H1 (cell line): ENCODE results near the gene OR2T11. TPM values are rescaled to one million over a fixed set of nuclear protein-coding genes. Genes with fewer than 3 reads are reported as not detected.
"Not testable (repeated sequence)": the region's sequence is repeated elsewhere in the genome, so short reads cannot be mapped to it uniquely, and the experiment has no call there.

Source experiments
- CTCF ChIA-PET: fragments of 300-600 bp; sonication (Branson Sonifier 250); formaldehyde crosslinking; loops from one replicate; lab custom pipeline; 2021; ENCODE audit not compliant: partially characterized antibody; lab: Charles Lee
- POLR2A ChIA-PET: fragments of 300-600 bp; sonication (Branson Sonifier 250); formaldehyde crosslinking; loops from one replicate; lab custom pipeline; 2021; ENCODE audit warnings: inconsistent platforms; ENCODE audit not compliant: partially characterized antibody; lab: Charles Lee
- DNase-seq, 2 experiments: peaks; one replicate each; pipeline versions ENCODE4 v3.0.0 to v3.0.0-alpha.2; 2010 to 2022; ENCODE audit warnings: low spot score in 2 of 2, low read depth in 1 of 2, mixed read lengths in 1 of 2
- FAIRE-seq: peaks from 2 replicates; lab custom pipeline; 2011; peaks lifted over from hg19 to GRCh38; lab: Jason Lieb, UNC
- H2AFZ ChIP-seq: 2 replicates; pipeline ENCODE4 v1.8.1; 2012; ENCODE audit warnings: low read length, inconsistent platforms
- H2AK5ac ChIP-seq: 2 replicates; pipeline ENCODE4 v1.6.1; 2013; ENCODE audit warnings: low read depth, low read length
- H2BK120ac ChIP-seq: replicated peaks from 2 replicates; pipeline ENCODE3; 2013; ENCODE audit warnings: low read depth, low read length, inconsistent platforms
- H2BK12ac ChIP-seq: 2 replicates; pipeline ENCODE4 v1.6.1; 2013; ENCODE audit warnings: low read depth, low read length
- H2BK15ac ChIP-seq: 2 replicates; pipeline ENCODE4 v1.6.1; 2013; ENCODE audit warnings: low read length
- H2BK20ac ChIP-seq: 2 replicates; pipeline ENCODE4 v1.6.1; 2013; ENCODE audit warnings: low read length
- H2BK5ac ChIP-seq: 2 replicates; pipeline ENCODE4 v1.6.1; 2013; ENCODE audit warnings: low read depth, low read length
- H3K14ac ChIP-seq: 2 replicates; pipeline ENCODE4 v1.6.1; 2013; ENCODE audit warnings: inconsistent platforms; ENCODE audit not compliant: insufficient read length
- H3K18ac ChIP-seq: 2 replicates; pipeline ENCODE4 v1.6.1; 2013; ENCODE audit warnings: low read length; ENCODE audit errors: extremely low read depth
- H3K23ac ChIP-seq: 2 replicates; pipeline ENCODE4 v1.6.1; 2013; ENCODE audit warnings: inconsistent platforms; ENCODE audit not compliant: insufficient read length
- H3K23me2 ChIP-seq: 2 replicates; pipeline ENCODE4 v1.6.1; 2013; ENCODE audit warnings: low read depth, low read length
- H3K27ac ChIP-seq: 2 replicates; pipeline ENCODE4 v1.6.1; 2011; ENCODE audit warnings: low read depth, low read length, inconsistent platforms
- H3K27me3 ChIP-seq, 4 experiments: replicated peaks in 1 of 4; 1 replicate in 1 of 4; 2 replicates in 3 of 4; pipeline versions ENCODE4 v1.6.1 to v1.8.1; 2011 to 2013; ENCODE audit warnings: low read length in 3 of 4, mild to moderate bottlenecking in 3 of 4, inconsistent platforms in 2 of 4, mixed read lengths in 2 of 4, moderate library complexity in 1 of 4; ENCODE audit not compliant: control insufficient read depth in 3 of 4, insufficient read depth in 3 of 4; ENCODE audit errors: extremely low read depth in 1 of 4
- H3K36me3 ChIP-seq, 4 experiments: 2 replicates each; pipeline versions ENCODE4 v1.6.1 to v1.8.1; 2011 to 2013; ENCODE audit warnings: mild to moderate bottlenecking in 4 of 4, low read length in 3 of 4, moderate library complexity in 2 of 4, control low read depth in 1 of 4, inconsistent platforms in 1 of 4; ENCODE audit not compliant: insufficient read depth in 4 of 4, control insufficient read depth in 2 of 4
- H3K4ac ChIP-seq: replicated peaks from 2 replicates; pipeline ENCODE3; 2013; ENCODE audit warnings: low read length, low read depth, mixed read lengths, inconsistent platforms; ENCODE audit not compliant: insufficient read length
- H3K4me1 ChIP-seq, 4 experiments: replicated peaks in 1 of 4; 1 replicate in 1 of 4; 2 replicates in 3 of 4; pipeline versions ENCODE4 v1.6.1 to v1.8.1; 2011 to 2013; ENCODE audit warnings: low read length in 3 of 4, inconsistent platforms in 2 of 4, mixed read lengths in 1 of 4; ENCODE audit not compliant: insufficient read depth in 4 of 4, control insufficient read depth in 3 of 4
- H3K4me2 ChIP-seq, 2 experiments: 2 replicates each; pipeline versions ENCODE4 v1.6.1 to v1.8.1; 2011 to 2013; ENCODE audit warnings: low read depth in 2 of 2, low read length in 2 of 2, control low read depth in 1 of 2, inconsistent platforms in 1 of 2, mild to moderate bottlenecking in 1 of 2; ENCODE audit not compliant: insufficient read depth in 1 of 2
- H3K4me3 ChIP-seq, 4 experiments: fragments of 200-600, 300-600 bp in 1 of 4; sonication (generic), shearing (Covaris generic), sonication (Bioruptor Twin) in 1 of 4; 2 replicates each; pipeline versions ENCODE4 v1.5.1 to v1.8.1; 2011 to 2016; ENCODE audit warnings: low read length in 4 of 4, low read depth in 3 of 4, control low read depth in 2 of 4, inconsistent platforms in 2 of 4, mild to moderate bottlenecking in 2 of 4, mixed read lengths in 1 of 4, moderate library complexity in 1 of 4; ENCODE audit not compliant: insufficient read depth in 2 of 4; ENCODE audit errors: extremely low read depth in 1 of 4
- H3K56ac ChIP-seq: replicated peaks from 2 replicates; pipeline ENCODE3; 2013; ENCODE audit warnings: low read depth, mild to moderate bottlenecking, mixed read lengths, low read length, inconsistent platforms; ENCODE audit not compliant: insufficient read length
- H3K79me1 ChIP-seq: 2 replicates; pipeline ENCODE4 v1.6.1; 2013; ENCODE audit warnings: low read depth, low read length, control low read depth
- H3K79me2 ChIP-seq, 2 experiments: 2 replicates each; pipeline versions ENCODE4 v1.6.1 to v1.8.1; 2012 to 2013; ENCODE audit warnings: low read length in 2 of 2, mild to moderate bottlenecking in 2 of 2, inconsistent platforms in 1 of 2; ENCODE audit not compliant: insufficient read depth in 2 of 2, control insufficient read depth in 1 of 2
- H3K9ac ChIP-seq, 4 experiments: replicated peaks in 1 of 4; 1 replicate in 1 of 4; 2 replicates in 3 of 4; pipeline versions ENCODE4 v1.6.1 to v1.8.1; 2011 to 2013; ENCODE audit warnings: low read depth in 3 of 4, low read length in 3 of 4, control low read depth in 2 of 4, mild to moderate bottlenecking in 2 of 4, moderate library complexity in 2 of 4, inconsistent platforms in 1 of 4; ENCODE audit errors: extremely low read depth in 1 of 4
- H3K9me3 ChIP-seq, 2 experiments: 2 replicates each; pipeline versions ENCODE4 v1.6.1 to v1.8.1; 2012 to 2013; ENCODE audit warnings: mild to moderate bottlenecking in 2 of 2, moderate library complexity in 2 of 2, control low read depth in 1 of 2, inconsistent platforms in 1 of 2, low read depth in 1 of 2, low read length in 1 of 2, mixed read lengths in 1 of 2; ENCODE audit not compliant: insufficient read depth in 2 of 2
- H4K20me1 ChIP-seq, 2 experiments: replicated peaks in 1 of 2; 2 replicates each; pipeline versions ENCODE3 to v1.8.1; 2011 to 2013; ENCODE audit warnings: inconsistent platforms in 2 of 2, low read length in 2 of 2, mild to moderate bottlenecking in 1 of 2; ENCODE audit not compliant: insufficient read depth in 2 of 2, control insufficient read depth in 1 of 2
- H4K5ac ChIP-seq: 2 replicates; pipeline ENCODE4 v1.6.1; 2013; ENCODE audit warnings: low read length, low read depth, mixed read lengths, inconsistent platforms; ENCODE audit not compliant: insufficient read length
- H4K8ac ChIP-seq: 2 replicates; pipeline ENCODE4 v1.8.0; 2013; ENCODE audit warnings: mild to moderate bottlenecking, moderate library complexity, low read length, inconsistent platforms; ENCODE audit not compliant: insufficient read depth; ENCODE audit errors: extremely low read depth
- H4K91ac ChIP-seq: replicated peaks from 2 replicates; pipeline ENCODE3; 2013; ENCODE audit warnings: low read length, mixed read lengths, inconsistent platforms; ENCODE audit not compliant: insufficient read length
- WGBS, 2 experiments: shearing (Covaris generic) in 1 of 2; methylation state at CpG; one replicate each; pipeline versions ENCODE4 v1.1.6 to v1.1.7; 2013 to 2015; ENCODE audit warnings: low lambda C conversion rate in 2 of 2, mixed read lengths in 2 of 2, inconsistent platforms in 1 of 2, low coverage in 1 of 2, missing lambda C conversion rate in 1 of 2; ENCODE audit not compliant: insufficient replicate concordance in 2 of 2, insufficient coverage in 1 of 2, insufficient read length in 1 of 2; ENCODE audit errors: extremely low coverage in 1 of 2, missing lambda C conversion rate in 1 of 2; 5-methylcytosine and 5-hydroxymethylcytosine counted together
- long read RNA-seq, 2 experiments: library from RNA in 1 of 2; library from capped mRNA in 1 of 2; stranded (forward); transcript quantifications; one replicate each; pipeline ENCODE4 v2.0.0, GENCODE V29; 2021; ENCODE audit warnings: inconsistent platforms in 1 of 2
- polyA minus RNA-seq, 3 experiments: library from RNA; depleted of rRNA, polyadenylated mRNA; stranded (reverse); fragments of >200 nt; gene quantifications; 1 replicate in 2 of 3; 2 replicates in 1 of 3; pipeline ENCODE4 v1.2.3, GENCODE V29; 2011
- polyA plus RNA-seq, 7 experiments: library from polyadenylated mRNA; depleted of rRNA in 3 of 7; stranded (reverse) in 5 of 7; unstranded in 2 of 7; fragments of >200 nt in 5 of 7; fragments of 200-250 nt in 2 of 7; gene quantifications; 1 replicate in 5 of 7; 2 replicates in 1 of 7; 4 replicates in 1 of 7; pipeline versions ENCODE4 v1.2.1 to v1.2.3, GENCODE V29; 2011 to 2013; ENCODE audit warnings: missing spikeins in 2 of 7, mixed read lengths in 2 of 7
- total RNA-seq: library from RNA; stranded (reverse); fragmentation: NEBNext Ultra II Directional; extraction: Animal tissue kit (Norgen Biotek cat#: 25700); gene quantifications from 2 replicates; pipeline ENCODE4 v1.2.1, GENCODE V29; 2021

The OR2T11 gene
- total RNA-seq (not detected in 2 replicates), polyA plus RNA-seq (2011; rRNA removed) (not detected in 2 replicates), polyA minus RNA-seq (2011; rRNA and poly(A)+ RNA removed) (not detected in 2 replicates)
- not detected for polyA plus RNA-seq (2011; cell fraction: cytosol; rRNA removed)
- not detected for polyA plus RNA-seq (2011; cell fraction: nucleus; rRNA removed)
- polyA plus RNA-seq (2012, experiment 1 of 2), result not detected in 4 replicates
- not detected for polyA plus RNA-seq (2012, experiment 2 of 2)
- not detected for polyA plus RNA-seq (2013, experiment 1 of 2)
- polyA plus RNA-seq (2013, experiment 2 of 2), result not detected
- not detected for polyA minus RNA-seq (2011; cell fraction: cytosol; rRNA and poly(A)+ RNA removed)
- polyA minus RNA-seq (2011; cell fraction: nucleus; rRNA and poly(A)+ RNA removed), result not detected
- long read RNA-seq, experiment 1, result 0 reads
- long read RNA-seq, experiment 2, result 0 reads

GRCh38 chr1:248634991-248635390 lies at the start of gene OR2T11:
Gene OR2T11 (minus strand): TSS chr1:248635091. CDS start chr1:248627128, 7,963 bp downstream.
- H4K20me1 ChIP-seq, H4K91ac ChIP-seq, H2BK15ac ChIP-seq, FAIRE-seq, H2AFZ ChIP-seq, H3K27ac ChIP-seq, H3K79me2 ChIP-seq, DNase-seq, H4K8ac ChIP-seq, H2BK12ac ChIP-seq, H3K14ac ChIP-seq, H3K18ac ChIP-seq, H3K4ac ChIP-seq, H3K23ac ChIP-seq, H3K56ac ChIP-seq, H2BK5ac ChIP-seq, H3K27me3 ChIP-seq, POLR2A ChIA-PET, H3K4me3 ChIP-seq, H3K36me3 ChIP-seq, H3K4me2 ChIP-seq, H3K23me2 ChIP-seq, H2AK5ac ChIP-seq, H3K4me1 ChIP-seq, H3K79me1 ChIP-seq, H4K5ac ChIP-seq, CTCF ChIA-PET, H2BK20ac ChIP-seq, H3K9ac ChIP-seq, H2BK120ac ChIP-seq: not testable (repeated sequence)
- peaks cover 15 to 19% of the 10 kb centered on the region in 2 experiments for H3K9me3 ChIP-seq
- WGBS, 2 experiments, result no CpG with 5 or more reads among the region's 2 CpGs
